Esophagus muscularis mucosa (tissue), 4 donors: ENCODE measurements around the gene HPN. TPM values are rescaled to one million over a fixed set of nuclear protein-coding genes. Genes with fewer than 3 reads are reported as not detected.

ENCODE experiments used
- DNase-seq: peaks from one replicate; pipeline ENCODE4 v3.0.0-alpha.2; 2017; ENCODE audit errors: extremely low spot score
- H3K27ac ChIP-seq, 4 donors: fragments of 200-600 bp; sonication (generic); replicated peaks in 1 of 4; 1 replicate in 3 of 4; 2 replicates in 1 of 4; pipeline ENCODE4 v1.5.1; 2016 to 2019; ENCODE audit warnings: mild to moderate bottlenecking in 1 of 4
- H3K27me3 ChIP-seq, 4 donors: fragments of 200-600 bp; sonication (generic); one replicate each; pipeline versions ENCODE4 v1.5.1 to v1.6.0; 2016 to 2019
- H3K36me3 ChIP-seq, 4 donors: fragments of 200-600 bp; sonication (generic); one replicate each; pipeline ENCODE4 v1.5.1; 2016 to 2019
- H3K4me1 ChIP-seq, 4 donors: fragments of 200-600 bp; sonication (generic); one replicate each; pipeline ENCODE4 v1.5.1; 2016 to 2019
- H3K4me3 ChIP-seq, 4 donors: fragments of 200-600 bp; sonication (generic); 1 replicate in 2 of 4; 2 replicates in 2 of 4; pipeline ENCODE4 v1.5.1; 2016 to 2019; ENCODE audit warnings: mild to moderate bottlenecking in 4 of 4, moderate library complexity in 1 of 4
- H3K9me3 ChIP-seq, 4 donors: fragments of 200-600 bp; sonication (generic); 1 replicate in 3 of 4; 2 replicates in 1 of 4; pipeline ENCODE4 v1.5.1; 2016 to 2019
- CTCF ChIP-seq, 3 experiments: fragments of 200-600 bp in 2 of 3; fragments of 450-650 bp in 1 of 3; sonication (generic) in 2 of 3; IDR thresholded peaks; one replicate each; pipeline ENCODE4 v1.5.1; 2017 to 2019; ENCODE audit warnings: antibody characterized with exemption in 3 of 3, mild to moderate bottlenecking in 2 of 3, moderate library complexity in 1 of 3
- EP300 ChIP-seq: sonication (generic); formaldehyde crosslinking; IDR thresholded peaks from one replicate; pipeline ENCODE4 v1.6.1; 2017; ENCODE audit warnings: antibody characterized with exemption
- POLR2A ChIP-seq: fragments of 450-650 bp; IDR thresholded peaks from one replicate; pipeline ENCODE4 v1.6.1; 2017; ENCODE audit warnings: antibody characterized with exemption, moderate library complexity, mild to moderate bottlenecking, low read depth
- POLR2AphosphoS5 ChIP-seq, 2 donors: sonication (generic); formaldehyde crosslinking; IDR thresholded peaks; one replicate each; pipeline ENCODE4 v1.6.1; 2017; ENCODE audit warnings: antibody characterized with exemption in 2 of 2
- WGBS: methylation state at CpG from one replicate; pipeline ENCODE4 v1.1.5; 2018; 5-methylcytosine and 5-hydroxymethylcytosine counted together
- intact Hi-C: fragments of 100-400 bp; cut with DNase I; formaldehyde crosslinking; loops from one replicate; pipeline ENCODE4 v1.15.1; 2023
- total RNA-seq, 4 donors: library from RNA; depleted of rRNA; stranded (reverse); fragments of >200 nt; gene quantifications; one replicate each; pipeline versions ENCODE4 v1.1.0 to v1.2.1, GENCODE V29; 2016

Gene HPN
- total RNA-seq, 4 donors from 2014 or later, result 0.33 to 0.86 (median 0.58) TPM; not detected in 1

DNA sequence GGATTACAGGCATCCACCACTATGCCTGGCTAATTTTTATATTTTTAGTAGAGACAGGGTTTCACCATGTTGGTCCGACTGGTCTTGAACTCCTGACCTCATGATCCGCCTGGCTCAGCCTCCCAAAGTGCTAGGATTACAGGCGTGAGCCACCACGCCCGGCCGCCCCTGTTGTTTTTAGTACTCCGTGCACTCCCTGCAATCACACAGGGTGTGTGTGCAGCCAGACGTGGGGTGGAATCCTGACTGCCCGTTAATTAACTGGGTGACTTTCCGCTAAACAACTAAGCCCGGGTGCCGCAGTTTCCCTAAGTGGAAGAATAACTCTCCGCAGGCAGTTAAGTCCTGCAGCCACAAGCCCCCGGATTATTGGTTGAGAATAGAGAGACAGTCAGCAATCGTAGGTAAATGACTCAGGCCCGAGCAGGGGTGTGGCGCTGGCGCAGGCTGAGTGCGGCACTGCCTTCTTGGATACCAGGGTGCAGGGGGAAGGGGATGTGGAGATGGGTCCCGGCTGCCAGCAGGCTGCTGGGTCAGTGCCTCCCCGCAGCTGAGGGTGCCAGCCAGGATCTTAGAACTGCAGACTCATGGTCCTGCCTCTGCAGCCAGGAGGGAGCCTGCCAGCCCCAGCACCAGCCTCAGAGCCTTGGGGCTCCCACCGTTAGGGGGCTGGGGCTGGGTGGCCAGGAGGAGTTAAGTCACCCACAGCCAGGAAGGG is 68.0 kb downstream of the HPN start:
- Histone ChIP-seq H3K36me3 (no peaks in the 10 kb centered on the region), H3K4me1 (peaks cover 3 to 15% (median 6%) of the 10 kb centered on the region in 4 donors), H3K9me3 (no peaks in the 10 kb centered on the region), H3K27ac (peak overlapping the region; percentile 15 to 72 (median 53)), H3K27me3 (peaks cover 0 to 26% (median 0%) of the 10 kb centered on the region in 4 donors), H3K4me3 (no peak overlapping the region)
- WGBS, result 77% methylated on average over 12 of the region's 22 CpGs
- no peak for DNase-seq
- intact Hi-C loops, result no loop called here
- TF ChIP-seq EP300, result no peak
- peak in 1 of 2 donors; percentile 22 for TF ChIP-seq POLR2AphosphoS5 (IDR thresholded peaks at IDR 0.05)

- Histone ChIP-seq H3K4me3 (no peak overlapping the region), H3K27me3 (peaks cover 0 to 26% (median 0%) of the 10 kb centered on the region in 4 donors), H3K36me3 (no peaks in the 10 kb centered on the region), H3K9me3 (no peaks in the 10 kb centered on the region), H3K27ac (peak overlapping the region in 2 of 4 donors; percentile 15 to 58), H3K4me1 (peaks cover 9 to 24% (median 14%) of the 10 kb centered on the region in 4 donors)
- intact Hi-C loops, result no loop called here
- DNase-seq, result no peak
- WGBS, result 62% methylated on average over 9 of the region's 9 CpGs
- TF ChIP-seq EP300 (no peak), CTCF (IDR thresholded peaks at IDR 0.05) (no peak), POLR2A (no peak), POLR2AphosphoS5 (IDR thresholded peaks at IDR 0.05) (no peak)
Measured at GRCh38 chr19:35110974-35111373, 69.5 kb downstream of the HPN start.

GRCh38 chr19:35112995-35113688 is 71.6 kb downstream of the HPN start:
- H3K9me3 ChIP-seq, result no peaks in the 10 kb centered on the region
- intact Hi-C loops, result no loop called here
- no peaks in the 10 kb centered on the region for H3K36me3 ChIP-seq
- peaks cover 0 to 26% (median 0%) of the 10 kb centered on the region in 4 donors for H3K27me3 ChIP-seq
- H3K4me3 ChIP-seq, result no peak overlapping the region
- DNase-seq, result no peak
- 81% methylated on average over 14 of the region's 15 CpGs for WGBS
- H3K4me1 ChIP-seq, result peaks cover 9 to 18% (median 12%) of the 10 kb centered on the region in 4 donors
- H3K27ac ChIP-seq, result no peak overlapping the region
- TF ChIP-seq POLR2A (no peak), EP300 (no peak), POLR2AphosphoS5 (IDR thresholded peaks at IDR 0.05) (no peak), CTCF (IDR thresholded peaks at IDR 0.05) (no peak)

DNA sequence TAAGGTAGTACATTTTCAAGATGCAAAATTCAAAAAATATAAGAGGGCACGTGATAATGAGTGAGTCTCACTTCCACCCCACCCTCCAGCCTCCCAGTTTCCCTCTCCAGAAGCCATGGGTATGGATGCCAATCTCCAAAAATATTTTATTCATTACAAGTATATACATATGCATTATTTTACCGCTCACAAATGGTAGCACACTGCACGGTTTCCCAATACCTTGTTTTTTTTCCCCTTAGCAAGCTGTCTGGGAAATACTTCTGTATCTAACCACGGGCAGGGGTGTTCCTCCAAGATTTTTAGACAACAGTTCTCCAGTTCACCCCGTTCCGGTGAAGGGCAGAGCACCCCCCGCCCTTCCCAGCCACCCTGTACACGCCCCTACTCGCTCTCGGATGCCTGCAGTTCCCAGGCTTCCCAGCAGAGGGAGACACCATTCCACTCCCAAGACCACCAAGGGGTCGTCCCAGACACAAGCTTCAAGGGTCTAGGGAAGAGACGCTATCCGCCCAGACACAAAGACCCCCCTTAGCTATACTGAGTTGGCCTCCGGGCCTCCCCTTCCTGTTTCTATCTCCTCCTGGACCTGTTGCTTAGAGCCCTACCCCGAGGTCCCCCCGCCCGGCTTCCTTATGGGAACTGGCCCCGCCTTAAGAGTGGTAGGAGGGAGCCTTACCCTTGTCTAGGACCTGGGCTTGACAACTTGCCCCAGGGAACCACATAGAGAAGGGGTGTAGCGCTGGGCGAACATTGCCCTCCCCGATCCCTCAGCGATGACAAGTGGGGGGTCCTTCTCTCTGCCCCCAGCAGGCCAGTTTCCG is 73.0 kb downstream of the HPN start:
- no peak for TF ChIP-seq EP300
- no peak for TF ChIP-seq POLR2A
- TF ChIP-seq CTCF (IDR thresholded peaks at IDR 0.05), result peak; percentile 80 to 97 (median 83)
- TF ChIP-seq POLR2AphosphoS5 (IDR thresholded peaks at IDR 0.05), result peak in 1 of 2 donors; percentile 17
- Histone ChIP-seq H3K27ac (peak overlapping the region; percentile 16 to 63 (median 59)), H3K4me1 (peaks cover 9 to 14% (median 12%) of the 10 kb centered on the region in 4 donors), H3K9me3 (no peaks in the 10 kb centered on the region), H3K36me3 (no peaks in the 10 kb centered on the region), H3K4me3 (peak overlapping the region; percentile 34 to 46 (median 37)), H3K27me3 (peaks cover 0 to 16% (median 0%) of the 10 kb centered on the region in 4 donors)
- intact Hi-C loops, result loop anchor here (1.0 kb wide), 1 partner anchor 21 kb away; the partner anchor contains the start of gene LGI4
- WGBS, result 14% methylated on average over 17 of the region's 23 CpGs
- no peak for DNase-seq
